Fibroblast of pulmonary artery (primary cell): Measurements from ENCODE around the gene GRIN2A.

ENCODE experiments used
- DNase-seq: peaks from one replicate; pipeline ENCODE4 v3.0.0-alpha.2; 2010; ENCODE audit warnings: low read depth
- H3K4me3 ChIP-seq: replicated peaks from 2 replicates; pipeline ENCODE4 v1.5.1; 2011; ENCODE audit warnings: low read depth, mild to moderate bottlenecking, control low read depth, low read length, moderate library complexity
- CTCF ChIP-seq: IDR thresholded peaks from 2 replicates; pipeline ENCODE4 v1.5.1; 2011; ENCODE audit warnings: mild to moderate bottlenecking, control low read depth, low read length, inconsistent platforms; ENCODE audit errors: missing control alignments

GRIN2A gene

GRCh38 chr16:9955677-9956076, 226.6 kb downstream of the GRIN2A start:
- no peak for TF ChIP-seq CTCF
- DNase-seq, result no peak

GRCh38 chr16:9953908-9954570, 228.2 kb downstream of the GRIN2A start:
- DNase-seq, result no peak
- no peak overlapping the region for H3K4me3 ChIP-seq
- TF ChIP-seq CTCF, result no peak

More at GRCh38 chr16:9955677-9956076, 226.6 kb downstream of the GRIN2A start:
- no peak overlapping the region for H3K4me3 ChIP-seq

GRCh38 chr16:9950658-9951057, 231.6 kb downstream of the GRIN2A start:
- TF ChIP-seq CTCF, result no peak
- H3K4me3 ChIP-seq, result no peak overlapping the region
- DNase-seq, result no peak

- no peak for TF ChIP-seq CTCF
- no peak for DNase-seq
These were observed 232.8 kb downstream of the GRIN2A start for GRCh38 chr16:9949396-9949795.

GRCh38 chr16:9948933-9949332, 233.3 kb downstream of the GRIN2A start:
- TF ChIP-seq CTCF, result no peak
- H3K4me3 ChIP-seq, result no peak overlapping the region
- DNase-seq, result no peak

More at GRCh38 chr16:9949396-9949795, 232.8 kb downstream of the GRIN2A start:
- H3K4me3 ChIP-seq, result no peak overlapping the region

- no peak for DNase-seq
- H3K4me3 ChIP-seq, result no peak overlapping the region
- TF ChIP-seq CTCF, result no peak
These were observed 236.1 kb downstream of the GRIN2A start for GRCh38 chr16:9946022-9946720.
